ENCODE results near the gene ANGPTL4.

ANGPTL4 gene

DNA sequence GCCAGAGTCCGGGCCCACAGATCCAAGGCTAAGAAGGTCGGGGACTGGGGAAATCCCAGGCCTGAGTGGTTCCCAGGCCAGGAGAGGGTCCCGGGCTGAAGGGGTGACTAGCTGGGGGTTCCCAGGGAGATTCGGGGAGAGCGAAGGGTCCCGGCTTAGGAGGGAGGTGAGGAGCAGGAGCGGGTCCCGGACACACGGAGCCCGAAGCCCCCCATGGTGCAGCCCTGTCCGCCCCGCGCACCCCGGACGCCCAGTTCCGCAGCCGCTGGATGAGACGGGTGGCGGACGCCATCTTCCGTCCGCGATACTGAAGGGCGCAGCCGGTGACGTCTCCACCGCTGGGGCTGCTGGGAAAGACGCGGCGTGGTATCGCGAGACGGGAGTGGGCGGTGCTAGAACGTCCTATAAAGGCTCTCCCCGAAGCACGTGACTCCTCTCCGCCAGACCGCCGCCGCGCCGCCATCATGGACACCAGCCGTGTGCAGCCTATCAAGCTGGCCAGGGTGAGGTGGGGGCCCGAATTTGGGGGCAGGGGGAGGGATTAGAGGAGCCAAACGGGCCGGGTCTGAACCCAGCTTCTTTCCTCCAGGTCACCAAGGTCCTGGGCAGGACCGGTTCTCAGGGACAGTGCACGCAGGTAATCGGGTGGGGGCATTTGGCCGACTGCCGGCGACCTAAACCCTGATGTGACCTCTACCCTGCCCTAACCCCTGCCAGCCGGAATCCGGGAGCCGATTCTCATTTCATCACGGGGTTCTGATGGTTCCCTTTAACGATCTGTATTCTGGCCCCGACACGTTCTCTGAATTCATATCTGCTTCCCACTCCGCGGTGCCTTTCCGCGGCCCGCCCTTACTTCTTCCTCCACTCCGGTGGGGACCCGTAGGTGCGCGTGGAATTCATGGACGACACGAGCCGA, 42.6 kb upstream of the ANGPTL4 start, which contains the start of the genes NDUFA7 and RPS28:
Gene NDUFA7 (minus strand): TSS at position 309 of the 919 bp plus-strand sequence. CDS start 17 bp downstream, at position 292.
Gene RPS28 (plus strand): TSS at position 430 of the 919 bp plus-strand sequence. CDS start 35 bp downstream, at position 465.
- TF ChIP-seq CTCF (IDR thresholded peaks at IDR 0.05; ENCODE audit: low read depth, low read length), result no peak

DNA sequence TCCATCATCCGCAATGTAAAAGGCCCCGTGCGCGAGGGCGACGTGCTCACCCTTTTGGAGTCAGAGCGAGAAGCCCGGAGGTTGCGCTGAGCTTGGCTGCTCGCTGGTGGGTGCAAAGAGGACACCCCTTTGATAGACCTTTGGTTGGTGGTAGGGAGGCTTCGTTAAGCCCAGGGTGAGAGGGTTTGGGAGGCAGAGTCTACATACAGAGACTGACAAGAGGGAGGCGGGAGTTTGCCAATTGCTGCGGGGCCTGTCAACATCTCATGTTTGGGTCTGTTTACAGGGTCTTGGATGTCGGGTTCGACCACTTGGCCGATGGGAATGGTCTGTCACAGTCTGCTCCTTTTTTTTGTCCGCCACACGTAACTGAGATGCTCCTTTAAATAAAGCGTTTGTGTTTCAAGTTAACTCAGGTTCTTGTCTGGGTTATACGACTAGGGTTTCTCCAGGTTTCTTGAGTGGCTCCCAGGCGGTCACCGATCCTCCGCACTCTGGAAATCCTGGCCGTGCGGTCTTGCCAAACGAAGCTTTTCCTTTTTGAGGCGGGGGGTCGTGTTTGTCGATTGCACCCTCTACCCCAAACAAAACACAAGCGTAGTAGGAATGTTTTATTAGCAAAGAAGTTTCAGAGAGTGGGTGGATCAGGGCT, 41.8 kb upstream of the ANGPTL4 start:
- no peak for TF ChIP-seq CTCF (IDR thresholded peaks at IDR 0.05; ENCODE audit: low read depth, low read length)
- peak overlapping the region; percentile 98 to 99 for H3K4me3 ChIP-seq (replicated peaks in 1 of 2; ENCODE audit: low read depth in 2 of 2, low read length in 2 of 2)
- DNase-seq (ENCODE audit: low read depth in 2 of 2), result peak in 1 of 2 donors; percentile 20

More for the DNA sequence above, 42.6 kb upstream of the ANGPTL4 start, which contains the start of the genes NDUFA7 and RPS28:
- peak within 1 kb of the TSS; percentile 98 to 99 for H3K4me3 ChIP-seq (replicated peaks in 1 of 2; ENCODE audit: low read depth in 2 of 2, low read length in 2 of 2)
- DNase-seq (ENCODE audit: low read depth in 2 of 2), result peak; percentile 97 to 98

- H3K4me3 ChIP-seq (replicated peaks in 1 of 2; ENCODE audit: low read depth in 2 of 2, low read length in 2 of 2), result peak overlapping the region; percentile 98 to 99
- DNase-seq (ENCODE audit: low read depth in 2 of 2), result no peak
- no peak for TF ChIP-seq CTCF (IDR thresholded peaks at IDR 0.05; ENCODE audit: low read depth, low read length)
Observed at GRCh38 chr19:8322638-8322997, 41.3 kb upstream of the ANGPTL4 start.

DNA sequence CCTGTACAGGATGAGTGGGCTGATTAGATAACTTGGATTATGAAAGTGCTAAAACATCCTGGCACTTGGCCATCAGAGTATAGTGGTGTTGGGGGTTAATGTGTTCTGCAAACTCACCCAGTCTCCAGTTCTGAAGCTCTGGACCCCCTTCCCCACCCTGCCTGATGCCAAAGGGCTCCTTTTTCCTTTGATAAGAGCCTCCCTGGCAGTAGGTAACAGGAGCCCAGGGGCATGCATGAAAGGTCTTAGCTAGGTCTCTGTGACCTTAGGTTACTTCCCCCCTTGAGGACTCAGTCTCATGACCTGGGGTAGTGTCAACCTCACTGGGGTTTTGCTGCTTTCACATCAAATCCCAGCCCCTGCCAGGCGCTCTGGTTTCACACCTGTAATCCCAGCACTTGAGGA, 40.2 kb upstream of the ANGPTL4 start:
- DNase-seq (ENCODE audit: low read depth in 2 of 2), result no peak
- no peak overlapping the region for H3K4me3 ChIP-seq (replicated peaks in 1 of 2; ENCODE audit: low read depth in 2 of 2, low read length in 2 of 2)
- TF ChIP-seq CTCF (IDR thresholded peaks at IDR 0.05; ENCODE audit: low read depth, low read length), result no peak

DNA sequence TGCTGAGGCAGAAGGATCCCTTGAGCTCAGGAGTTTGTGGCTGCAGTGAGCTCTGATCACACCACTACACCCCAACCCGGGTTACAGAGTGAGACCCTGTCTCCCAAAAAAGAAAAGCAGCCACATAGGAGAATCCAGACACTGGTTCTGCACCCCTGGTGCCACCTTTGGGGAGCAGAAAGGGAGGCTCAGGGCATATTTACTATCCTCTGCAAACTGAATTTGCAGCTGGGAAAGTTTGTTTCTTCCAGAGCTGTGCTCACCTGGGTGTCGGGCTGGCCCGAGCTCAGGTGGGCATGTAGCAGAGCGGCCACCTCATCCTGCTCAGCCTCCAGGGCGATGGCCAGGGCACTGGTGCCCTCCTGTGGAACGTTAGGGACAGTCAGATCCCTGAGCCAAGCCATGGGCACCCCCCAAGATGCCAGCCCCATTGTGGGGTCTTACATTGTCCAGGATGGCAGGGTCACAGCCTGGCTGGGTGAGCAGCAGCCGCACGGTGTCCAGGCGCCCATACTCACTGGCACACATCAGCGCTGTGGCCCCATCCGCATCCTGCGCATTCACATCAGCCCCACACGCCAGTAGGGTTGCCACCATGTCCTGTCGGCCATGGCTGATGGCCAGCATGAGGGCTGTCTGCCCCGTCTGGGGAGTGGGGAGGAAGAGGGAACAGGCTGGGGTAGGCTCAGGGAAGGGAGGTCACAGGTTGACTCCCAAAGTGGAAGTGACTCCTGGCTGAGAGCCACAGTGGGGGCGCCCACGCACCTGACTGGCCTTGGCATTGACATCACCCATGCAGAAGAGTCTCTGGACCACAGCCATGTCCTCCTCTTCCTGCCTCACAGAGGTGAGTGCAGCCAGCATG, 39.5 kb upstream of the ANGPTL4 start:
- DNase-seq (ENCODE audit: low read depth in 2 of 2), result no peak
- no peak for TF ChIP-seq CTCF (IDR thresholded peaks at IDR 0.05; ENCODE audit: low read depth, low read length)
- H3K4me3 ChIP-seq (replicated peaks in 1 of 2; ENCODE audit: low read depth in 2 of 2, low read length in 2 of 2), result no peak overlapping the region

DNA sequence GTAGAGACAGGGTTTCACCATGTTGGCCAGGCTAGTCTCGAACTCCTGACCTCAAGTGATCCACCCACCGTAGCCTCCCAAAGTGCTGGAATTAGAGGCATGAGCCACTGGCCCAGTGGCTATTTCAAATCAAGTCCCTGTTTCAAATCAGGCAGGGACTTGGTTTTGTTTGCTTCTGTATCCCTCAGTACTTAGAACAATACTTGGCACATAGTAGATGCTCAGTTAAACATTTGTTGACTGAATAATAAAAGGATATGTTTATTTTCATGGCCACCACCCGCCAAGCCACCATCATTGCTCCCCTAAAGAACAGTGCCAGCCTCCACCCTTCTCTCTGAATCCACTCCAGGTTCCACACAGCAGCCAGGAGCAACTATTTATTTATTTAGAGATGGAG, 38.5 kb upstream of the ANGPTL4 start:
- H3K4me3 ChIP-seq (replicated peaks in 1 of 2; ENCODE audit: low read depth in 2 of 2, low read length in 2 of 2), result no peak overlapping the region
- TF ChIP-seq CTCF (IDR thresholded peaks at IDR 0.05; ENCODE audit: low read depth, low read length), result no peak
- no peak for DNase-seq (ENCODE audit: low read depth in 2 of 2)

Measured in cardiac fibroblast (primary cell).